ENCODE data around the gene COL11A2. TPM values are rescaled to one million over a fixed set of nuclear protein-coding genes. Genes with fewer than 3 reads are reported as not detected.

COL11A2 gene
- total RNA-seq, 5 donors from 2014 or later (not counting 1 experiment from before 2014, with no cell fraction given) = 1.3 to 9.7 (median 2.7) TPM

- Mint-ChIP-seq H3K27me3 (peaks cover 5 to 16% of the 10 kb centered on the region in 2 donors), H3K4me1 (peaks cover 12 to 15% (median 13%) of the 10 kb centered on the region in 3 donors), H3K27ac (no peak overlapping the region), H3K36me3 (no peaks in the 10 kb centered on the region), H3K9me3 (no peaks in the 10 kb centered on the region), H3K4me3 (no peak overlapping the region)
- no peaks in the 10 kb centered on the region for H3K9me3 ChIP-seq
- ATAC-seq (replicated peaks in 1 of 4) = no peak
- ChIA-PET POLR2A (no interaction called here), CTCF (no interaction called here)
- H3K27ac ChIP-seq (ENCODE audit: low read length) = no peak overlapping the region
- peaks cover 0 to 59% of the 10 kb centered on the region in 2 experiments for H3K27me3 ChIP-seq (replicated peaks in 1 of 2; ENCODE audit: control insufficient read depth in 2 of 2, extremely low read depth in 1 of 2, insufficient read depth in 2 of 2, low read length in 1 of 2)
- no peak for DNase-seq
- peaks cover 0 to 16% of the 10 kb centered on the region in 2 experiments for H3K4me1 ChIP-seq (ENCODE audit: control insufficient read depth in 1 of 2, extremely low read depth in 1 of 2, insufficient read depth in 2 of 2, low read length in 2 of 2)
- 100% methylated on average over 3 of the region's 10 CpGs for WGBS (ENCODE audit: insufficient coverage)
- no peaks in the 10 kb centered on the region for H3K36me3 ChIP-seq (ENCODE audit: control insufficient read depth in 2 of 2, extremely low read depth in 1 of 2, insufficient read depth in 1 of 2, low read length in 1 of 2)
- no peak overlapping the region for H3K4me3 ChIP-seq (ENCODE audit: control insufficient read depth in 1 of 2, extremely low read depth in 1 of 2, low read length in 1 of 2)
Observed at GRCh38 chr6:33163540-33163939, 28.7 kb downstream of the COL11A2 start.

GRCh38 chr6:33161354-33162331 lies 30.6 kb downstream of the COL11A2 start:
- POLR2A ChIA-PET = no interaction called here
- Mint-ChIP-seq H3K4me1 (peaks cover 12 to 15% (median 13%) of the 10 kb centered on the region in 3 donors), H3K36me3 (no peaks in the 10 kb centered on the region), H3K9me3 (no peaks in the 10 kb centered on the region), H3K4me3 (peak overlapping the region; percentile 78 to 83 (median 83)), H3K27ac (peak overlapping the region in 1 of 2 donors; percentile 66), H3K27me3 (peaks cover 6 to 17% of the 10 kb centered on the region in 2 donors)
- 6% methylated on average over 54 of the region's 58 CpGs for WGBS (ENCODE audit: insufficient coverage)
- peak; percentile 94 to 97 (median 96) for ATAC-seq (replicated peaks in 1 of 4)
- H3K27ac ChIP-seq (ENCODE audit: low read length) = no peak overlapping the region
- peak overlapping the region; percentile 40 to 51 for H3K4me3 ChIP-seq (ENCODE audit: control insufficient read depth in 1 of 2, extremely low read depth in 1 of 2, low read length in 1 of 2)
- H3K9me3 ChIP-seq = no peaks in the 10 kb centered on the region
- H3K36me3 ChIP-seq (ENCODE audit: control insufficient read depth in 2 of 2, extremely low read depth in 1 of 2, insufficient read depth in 1 of 2, low read length in 1 of 2) = no peaks in the 10 kb centered on the region
- H3K4me1 ChIP-seq (ENCODE audit: control insufficient read depth in 1 of 2, extremely low read depth in 1 of 2, insufficient read depth in 2 of 2, low read length in 2 of 2) = peaks cover 0 to 16% of the 10 kb centered on the region in 2 experiments
- peak; percentile 49 to 87 (median 74) for DNase-seq
- peaks cover 0 to 55% of the 10 kb centered on the region in 2 experiments for H3K27me3 ChIP-seq (replicated peaks in 1 of 2; ENCODE audit: control insufficient read depth in 2 of 2, extremely low read depth in 1 of 2, insufficient read depth in 2 of 2, low read length in 1 of 2)
- CTCF ChIA-PET = interaction anchor here (0.6 to 2.4 kb wide), 7 partner anchors 13 to 87 kb away, joined by 3 to 11 read pairs (median 3); partner anchors contain the start of gene RING1 (in 1 of the 2)

GRCh38 chr6:33160728-33161344 lies 31.4 kb downstream of the COL11A2 start:
- H3K4me3 ChIP-seq (ENCODE audit: control insufficient read depth in 1 of 2, extremely low read depth in 1 of 2, low read length in 1 of 2) = no peak overlapping the region
- no peaks in the 10 kb centered on the region for H3K9me3 Mint-ChIP-seq
- WGBS (ENCODE audit: insufficient coverage) = 89% methylated on average over 8 of the region's 13 CpGs
- ATAC-seq (replicated peaks in 1 of 4) (no peak), DNase-seq (no peak)
- ChIA-PET CTCF (interaction anchor here (0.6 to 2.4 kb wide), 7 partner anchors 12 to 88 kb away, joined by 3 to 11 read pairs (median 3); partner anchors contain the start of gene RING1 (in 1 of the 2)), POLR2A (no interaction called here)
- H3K4me3 Mint-ChIP-seq = peak overlapping the region; percentile 78 to 83 (median 83)
- H3K36me3 ChIP-seq (ENCODE audit: control insufficient read depth in 2 of 2, extremely low read depth in 1 of 2, insufficient read depth in 1 of 2, low read length in 1 of 2) = no peaks in the 10 kb centered on the region
- H3K4me1 Mint-ChIP-seq = peaks cover 12 to 15% (median 13%) of the 10 kb centered on the region in 3 donors
- peaks cover 8 to 20% of the 10 kb centered on the region in 2 donors for H3K27me3 Mint-ChIP-seq
- H3K27ac ChIP-seq (ENCODE audit: low read length) = no peak overlapping the region
- H3K4me1 ChIP-seq (ENCODE audit: control insufficient read depth in 1 of 2, extremely low read depth in 1 of 2, insufficient read depth in 2 of 2, low read length in 2 of 2) = peaks cover 0 to 16% of the 10 kb centered on the region in 2 experiments
- H3K27me3 ChIP-seq (replicated peaks in 1 of 2; ENCODE audit: control insufficient read depth in 2 of 2, extremely low read depth in 1 of 2, insufficient read depth in 2 of 2, low read length in 1 of 2) = peaks cover 0 to 48% of the 10 kb centered on the region in 2 experiments
- no peaks in the 10 kb centered on the region for H3K36me3 Mint-ChIP-seq
- H3K9me3 ChIP-seq = no peaks in the 10 kb centered on the region
- no peak overlapping the region for H3K27ac Mint-ChIP-seq

- DNase-seq (no peak), ATAC-seq (replicated peaks in 1 of 4) (no peak)
- CTCF ChIA-PET = interaction anchor here in 1 of 2 donors (2.4 kb wide), 1 partner anchor 89 kb away, joined by 11 read pairs; no protein-coding TSS in a partner anchor
- Mint-ChIP-seq H3K27me3 (peaks cover 8 to 20% of the 10 kb centered on the region in 2 donors), H3K4me1 (peaks cover 12 to 15% (median 13%) of the 10 kb centered on the region in 3 donors), H3K36me3 (no peaks in the 10 kb centered on the region), H3K4me3 (no peak overlapping the region), H3K27ac (no peak overlapping the region), H3K9me3 (no peaks in the 10 kb centered on the region)
- peaks cover 0 to 16% of the 10 kb centered on the region in 2 experiments for H3K4me1 ChIP-seq (ENCODE audit: control insufficient read depth in 1 of 2, extremely low read depth in 1 of 2, insufficient read depth in 2 of 2, low read length in 2 of 2)
- no peaks in the 10 kb centered on the region for H3K9me3 ChIP-seq
- H3K27ac ChIP-seq (ENCODE audit: low read length) = no peak overlapping the region
- 94% methylated on average over 8 of the region's 11 CpGs for WGBS (ENCODE audit: insufficient coverage)
- H3K4me3 ChIP-seq (ENCODE audit: control insufficient read depth in 1 of 2, extremely low read depth in 1 of 2, low read length in 1 of 2) = no peak overlapping the region
- H3K27me3 ChIP-seq (replicated peaks in 1 of 2; ENCODE audit: control insufficient read depth in 2 of 2, extremely low read depth in 1 of 2, insufficient read depth in 2 of 2, low read length in 1 of 2) = peaks cover 0 to 50% of the 10 kb centered on the region in 2 experiments
- H3K36me3 ChIP-seq (ENCODE audit: control insufficient read depth in 2 of 2, extremely low read depth in 1 of 2, insufficient read depth in 1 of 2, low read length in 1 of 2) = no peaks in the 10 kb centered on the region
- POLR2A ChIA-PET = no interaction called here
Observed at GRCh38 chr6:33160096-33160495, 32.2 kb downstream of the COL11A2 start.

- no peak for DNase-seq
- Mint-ChIP-seq H3K4me3 (no peak overlapping the region), H3K36me3 (no peaks in the 10 kb centered on the region)
Observed at GRCh38 chr6:33156964-33157363, 35.3 kb downstream of the COL11A2 start.

GRCh38 chr6:33156561-33156960 lies 35.7 kb downstream of the COL11A2 start:
- CTCF ChIA-PET = no interaction called here
- ATAC-seq (replicated peaks in 1 of 4) (no peak), DNase-seq (no peak)
- Histone ChIP-seq H3K27ac (ENCODE audit: low read length) (no peak overlapping the region), H3K4me1 (ENCODE audit: control insufficient read depth in 1 of 2, extremely low read depth in 1 of 2, insufficient read depth in 2 of 2, low read length in 2 of 2) (peaks cover 0 to 9% of the 10 kb centered on the region in 2 experiments), H3K27me3 (replicated peaks in 1 of 2; ENCODE audit: control insufficient read depth in 2 of 2, extremely low read depth in 1 of 2, insufficient read depth in 2 of 2, low read length in 1 of 2) (peaks cover 0 to 35% of the 10 kb centered on the region in 2 experiments), H3K4me3 (ENCODE audit: control insufficient read depth in 1 of 2, extremely low read depth in 1 of 2, low read length in 1 of 2) (no peak overlapping the region), H3K9me3 (no peaks in the 10 kb centered on the region), H3K36me3 (ENCODE audit: control insufficient read depth in 2 of 2, extremely low read depth in 1 of 2, insufficient read depth in 1 of 2, low read length in 1 of 2) (no peaks in the 10 kb centered on the region)
- Mint-ChIP-seq H3K27me3 (peaks cover 10 to 13% of the 10 kb centered on the region in 2 donors), H3K9me3 (peaks cover 4 to 11% (median 8%) of the 10 kb centered on the region in 3 donors), H3K4me3 (no peak overlapping the region), H3K4me1 (peaks cover 6 to 7% (median 6%) of the 10 kb centered on the region in 3 donors), H3K27ac (no peak overlapping the region), H3K36me3 (no peaks in the 10 kb centered on the region)
- POLR2A ChIA-PET = no interaction called here
- 90% methylated on average over 6 of the region's 6 CpGs for WGBS (ENCODE audit: insufficient coverage)

More at GRCh38 chr6:33156964-33157363, 35.3 kb downstream of the COL11A2 start:
- no peak overlapping the region for H3K27ac ChIP-seq (ENCODE audit: low read length)
- peaks cover 0 to 13% of the 10 kb centered on the region in 2 experiments for H3K4me1 ChIP-seq (ENCODE audit: control insufficient read depth in 1 of 2, extremely low read depth in 1 of 2, insufficient read depth in 2 of 2, low read length in 2 of 2)
- Mint-ChIP-seq H3K27me3 (peaks cover 10% of the 10 kb centered on the region in 2 donors), H3K9me3 (peaks cover under 1 to 8% (median 5%) of the 10 kb centered on the region in 3 donors), H3K27ac (no peak overlapping the region), H3K4me1 (peaks cover 9 to 11% (median 10%) of the 10 kb centered on the region in 3 donors)
- no peak overlapping the region for H3K4me3 ChIP-seq (ENCODE audit: control insufficient read depth in 1 of 2, extremely low read depth in 1 of 2, low read length in 1 of 2)
- ATAC-seq (replicated peaks in 1 of 4) = no peak
- CTCF ChIA-PET = no interaction called here
- peaks cover 0 to 39% of the 10 kb centered on the region in 2 experiments for H3K27me3 ChIP-seq (replicated peaks in 1 of 2; ENCODE audit: control insufficient read depth in 2 of 2, extremely low read depth in 1 of 2, insufficient read depth in 2 of 2, low read length in 1 of 2)
- H3K9me3 ChIP-seq = no peaks in the 10 kb centered on the region
- no peaks in the 10 kb centered on the region for H3K36me3 ChIP-seq (ENCODE audit: control insufficient read depth in 2 of 2, extremely low read depth in 1 of 2, insufficient read depth in 1 of 2, low read length in 1 of 2)
- POLR2A ChIA-PET = no interaction called here
- WGBS (ENCODE audit: insufficient coverage) = 100% methylated on average over 1 of the region's 2 CpGs

Data from T-cell (primary cell).